ENCODE measurements around the gene PARP16. TPM values are rescaled to one million over a fixed set of nuclear protein-coding genes. Genes with fewer than 3 reads are reported as not detected.

The PARP16 gene, protein sequence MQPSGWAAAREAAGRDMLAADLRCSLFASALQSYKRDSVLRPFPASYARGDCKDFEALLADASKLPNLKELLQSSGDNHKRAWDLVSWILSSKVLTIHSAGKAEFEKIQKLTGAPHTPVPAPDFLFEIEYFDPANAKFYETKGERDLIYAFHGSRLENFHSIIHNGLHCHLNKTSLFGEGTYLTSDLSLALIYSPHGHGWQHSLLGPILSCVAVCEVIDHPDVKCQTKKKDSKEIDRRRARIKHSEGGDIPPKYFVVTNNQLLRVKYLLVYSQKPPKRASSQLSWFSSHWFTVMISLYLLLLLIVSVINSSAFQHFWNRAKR
- total RNA-seq (2022) (4.6 and 5.8 TPM in 2 replicates), Bru-seq, nascent RNA (percentile 46 among the genes with signal in this experiment), BruChase-seq, experiment 1, labeled RNA remaining after a 6-hour chase (percentile 48 among the genes with signal in this experiment), BruChase-seq, experiment 2, labeled RNA remaining after a 2-hour chase (percentile 51 among the genes with signal in this experiment)
- long read RNA-seq, transcript PARP16-206 (6 exons, 2,343 nt), result major isoform, 5 of 10 reads
- long read RNA-seq, partial matches to known transcripts, result 2 of 10 reads
- long read RNA-seq, other reads (novel, unspliced or antisense), result 2 of 10 reads

DNA sequence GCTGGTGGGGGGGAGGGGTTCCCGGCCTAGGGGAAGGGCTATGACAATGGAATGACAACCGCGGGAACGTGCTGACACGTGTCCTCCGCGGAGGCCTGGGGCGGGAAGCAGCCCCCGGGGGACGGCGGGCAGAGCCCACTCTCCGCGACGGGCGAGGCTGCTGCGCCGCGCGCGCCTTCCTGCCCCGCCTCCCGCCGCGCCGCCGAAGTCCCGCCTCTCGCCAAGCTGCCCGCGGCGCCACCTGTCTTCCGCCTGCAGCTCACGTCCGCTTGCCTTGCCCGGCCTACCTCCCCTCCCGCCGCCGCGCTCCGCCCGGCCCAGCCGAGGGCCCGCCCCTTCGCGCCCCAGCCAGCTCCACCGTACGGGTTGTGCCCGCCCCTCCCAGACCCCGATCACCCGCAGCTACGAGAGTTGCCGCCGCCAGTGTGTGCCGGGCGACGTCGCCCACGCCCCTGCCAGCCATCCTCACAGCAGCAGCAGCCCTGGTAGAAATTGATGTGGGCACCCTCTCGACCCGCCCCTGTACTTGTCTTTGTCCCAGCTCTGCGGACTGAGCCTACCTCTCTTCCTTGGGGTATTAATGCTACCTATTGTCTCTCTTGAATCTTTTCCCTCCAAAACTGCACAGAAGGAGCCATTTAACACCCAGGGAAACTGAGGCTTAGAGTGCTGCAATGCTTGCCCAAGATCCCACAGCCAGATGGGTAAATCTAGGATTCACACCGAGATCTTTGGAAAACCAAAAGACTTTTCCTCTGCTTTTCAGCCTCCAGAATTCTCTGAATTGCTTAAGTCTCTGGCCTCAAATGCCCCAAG lies at the start of gene PARP16:
Gene PARP16, minus strand, starts transcription at position 180 of the 816 bp plus-strand sequence. CDS start 457 bp downstream, outside the sequence.
- CTCF ChIA-PET, result interaction anchor here (0.5 to 2.0 kb wide), 18 partner anchors 9 to 698 kb away, joined by 3 to 10 read pairs (median 4); partner anchors contain the start of gene RNU5B-1
- Mint-ChIP-seq H3K9me3 (ENCODE audit: low read depth, unreplicated experiment) (no peaks in the 10 kb centered on the region), H3K4me1 (ENCODE audit: low read depth, unreplicated experiment) (peaks cover 6% of the 10 kb centered on the region), H3K36me3 (ENCODE audit: insufficient read depth, unreplicated experiment) (peaks cover 17% of the 10 kb centered on the region), H3K27ac (ENCODE audit: unreplicated experiment) (peak within 1 kb of the TSS; percentile 36), H3K27me3 (ENCODE audit: unreplicated experiment) (no peaks in the 10 kb centered on the region), H3K4me3 (ENCODE audit: low read depth, unreplicated experiment) (peak within 1 kb of the TSS; percentile 96)
- peak; percentile 97 for DNase-seq
- intact Hi-C loops (cut with micrococcal nuclease; ENCODE audit: unreplicated experiment), result no loop called here
- no TSS peak for BruUV-seq (replicated peaks)
- TF ChIP-seq, protein P1, sequence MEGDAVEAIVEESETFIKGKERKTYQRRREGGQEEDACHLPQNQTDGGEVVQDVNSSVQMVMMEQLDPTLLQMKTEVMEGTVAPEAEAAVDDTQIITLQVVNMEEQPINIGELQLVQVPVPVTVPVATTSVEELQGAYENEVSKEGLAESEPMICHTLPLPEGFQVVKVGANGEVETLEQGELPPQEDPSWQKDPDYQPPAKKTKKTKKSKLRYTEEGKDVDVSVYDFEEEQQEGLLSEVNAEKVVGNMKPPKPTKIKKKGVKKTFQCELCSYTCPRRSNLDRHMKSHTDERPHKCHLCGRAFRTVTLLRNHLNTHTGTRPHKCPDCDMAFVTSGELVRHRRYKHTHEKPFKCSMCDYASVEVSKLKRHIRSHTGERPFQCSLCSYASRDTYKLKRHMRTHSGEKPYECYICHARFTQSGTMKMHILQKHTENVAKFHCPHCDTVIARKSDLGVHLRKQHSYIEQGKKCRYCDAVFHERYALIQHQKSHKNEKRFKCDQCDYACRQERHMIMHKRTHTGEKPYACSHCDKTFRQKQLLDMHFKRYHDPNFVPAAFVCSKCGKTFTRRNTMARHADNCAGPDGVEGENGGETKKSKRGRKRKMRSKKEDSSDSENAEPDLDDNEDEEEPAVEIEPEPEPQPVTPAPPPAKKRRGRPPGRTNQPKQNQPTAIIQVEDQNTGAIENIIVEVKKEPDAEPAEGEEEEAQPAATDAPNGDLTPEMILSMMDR (IDR thresholded peaks at IDR 0.05; ENCODE audit: unreplicated experiment), result peak; percentile 33

DNA sequence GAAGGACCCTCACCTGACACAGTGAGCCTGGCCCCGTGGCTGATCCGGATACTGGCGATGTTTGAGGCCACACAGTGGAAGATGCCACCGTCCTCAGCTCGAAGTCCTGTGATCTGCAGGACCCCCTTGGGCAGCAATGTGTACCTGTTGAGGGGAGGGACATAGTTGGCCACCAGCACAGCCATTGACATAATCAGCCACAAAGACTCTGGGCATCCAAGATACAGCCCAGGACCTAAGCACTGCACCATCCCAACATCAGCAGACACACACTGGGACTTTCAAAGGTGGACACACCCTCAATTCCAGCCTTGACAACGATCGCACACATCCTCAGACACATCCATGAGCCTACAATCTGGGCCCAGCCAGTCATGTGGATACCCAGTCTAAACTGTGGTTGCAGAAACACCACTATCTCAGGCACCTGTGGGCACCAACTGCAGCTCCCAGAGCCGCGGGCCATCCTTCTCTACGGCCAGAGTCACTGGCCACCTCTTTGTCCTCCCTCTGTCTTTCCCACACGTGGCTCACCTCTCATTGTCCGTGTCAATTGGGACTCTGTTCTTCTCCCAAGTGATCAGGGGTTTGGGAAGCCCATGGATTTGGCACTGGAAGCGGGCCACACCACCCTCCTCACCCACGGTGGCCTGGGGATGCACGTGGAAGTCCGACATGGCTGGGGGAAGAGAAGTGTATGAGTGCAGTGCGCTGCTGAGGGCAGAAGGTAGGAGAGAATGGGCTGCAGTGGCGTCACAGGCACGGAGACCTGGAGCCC lies 48.8 kb upstream of the PARP16 start:
- TF ChIP-seq, protein P1 (IDR thresholded peaks at IDR 0.05; ENCODE audit: unreplicated experiment), result no peak
- H3K4me1 Mint-ChIP-seq (ENCODE audit: low read depth, unreplicated experiment), result no peaks in the 10 kb centered on the region
- BruUV-seq (replicated peaks), result no TSS peak
- CTCF ChIA-PET, result interaction anchor here (0.5 kb wide), 1 partner anchor 16 kb away, joined by 3 read pairs; no protein-coding TSS in a partner anchor
- peaks cover 98% of the 10 kb centered on the region for H3K27me3 Mint-ChIP-seq (ENCODE audit: unreplicated experiment)
- no peak overlapping the region for H3K27ac Mint-ChIP-seq (ENCODE audit: unreplicated experiment)
- intact Hi-C loops (cut with micrococcal nuclease; ENCODE audit: unreplicated experiment), result no loop called here
- no peak overlapping the region for H3K4me3 Mint-ChIP-seq (ENCODE audit: low read depth, unreplicated experiment)
- H3K36me3 Mint-ChIP-seq (ENCODE audit: insufficient read depth, unreplicated experiment), result no peaks in the 10 kb centered on the region
- DNase-seq, result no peak
- no peaks in the 10 kb centered on the region for H3K9me3 Mint-ChIP-seq (ENCODE audit: low read depth, unreplicated experiment)

DNA sequence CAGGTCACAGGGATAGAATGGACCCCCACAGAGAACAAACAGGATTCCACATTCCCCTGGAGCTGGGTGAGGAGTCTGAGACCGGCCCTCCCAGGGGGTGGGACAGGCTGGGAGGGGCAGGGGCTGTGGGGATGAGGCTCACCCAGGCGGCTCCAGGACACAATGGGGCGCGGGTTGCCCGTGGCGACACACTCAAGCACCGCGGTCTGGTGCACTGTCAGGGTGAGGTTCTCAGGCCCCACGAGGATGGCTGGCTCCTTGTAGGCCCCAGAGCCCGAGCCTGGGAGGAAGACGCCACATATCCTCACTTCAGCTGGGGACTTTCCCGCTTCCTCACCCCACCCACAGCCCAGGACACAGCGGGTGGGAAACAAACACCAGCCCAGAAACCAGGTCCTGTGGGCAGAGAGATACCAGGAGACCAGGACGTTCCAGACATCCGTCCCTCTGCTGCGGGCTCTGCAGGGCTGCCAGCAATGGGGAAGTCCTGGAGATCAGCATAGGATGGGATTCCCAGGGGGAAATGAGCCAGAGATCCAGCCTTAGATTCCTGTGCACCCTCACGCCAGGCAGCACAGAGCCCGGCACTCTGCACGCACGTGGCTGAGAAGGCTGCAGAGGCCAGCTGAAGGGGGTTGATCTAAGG lies 48.0 kb upstream of the PARP16 start:
- no TSS peak for BruUV-seq (replicated peaks)
- no peak for DNase-seq
- Mint-ChIP-seq H3K36me3 (ENCODE audit: insufficient read depth, unreplicated experiment) (no peaks in the 10 kb centered on the region), H3K4me3 (ENCODE audit: low read depth, unreplicated experiment) (no peak overlapping the region), H3K27ac (ENCODE audit: unreplicated experiment) (no peak overlapping the region), H3K9me3 (ENCODE audit: low read depth, unreplicated experiment) (no peaks in the 10 kb centered on the region), H3K27me3 (ENCODE audit: unreplicated experiment) (peaks cover 98% of the 10 kb centered on the region), H3K4me1 (ENCODE audit: low read depth, unreplicated experiment) (no peaks in the 10 kb centered on the region)
- TF ChIP-seq, protein P1 (IDR thresholded peaks at IDR 0.05; ENCODE audit: unreplicated experiment), result no peak
- CTCF ChIA-PET, result interaction anchor here (0.7 kb wide), 1 partner anchor 43 kb away, joined by 3 read pairs; no protein-coding TSS in a partner anchor
- intact Hi-C loops (cut with micrococcal nuclease; ENCODE audit: unreplicated experiment), result no loop called here
